HepG2 (cell line): ENCODE measurements around the gene TSSK2. TPM values are rescaled to one million over a fixed set of nuclear protein-coding genes. Genes with fewer than 3 reads are reported as not detected.
A peak's percentile ranks its signal among the peaks of the same experiment; 100 is the strongest.

Source experiments
- EEA1 ChIP-seq: sonication (generic); formaldehyde crosslinking; IDR thresholded peaks from 2 replicates; pipeline ENCODE4 v1.5.1; 2020; ENCODE audit warnings: mild to moderate bottlenecking, missing genetic modification reagents, borderline replicate concordance
- HNRNPLL ChIP-seq: fragments of 200-400 bp; formaldehyde crosslinking; IDR thresholded peaks from 2 replicates; pipeline ENCODE4 v1.6.1; 2017; ENCODE audit warnings: mild to moderate bottlenecking, low read depth, low read length; ENCODE audit not compliant: poor library complexity, severe bottlenecking
- IRF2 ChIP-seq: IDR thresholded peaks from 2 replicates; pipeline ENCODE4 v1.6.1; 2018; ENCODE audit warnings: missing genetic modification reagents, missing compliant biosample characterization
- KDM2A ChIP-seq: sonication (generic); formaldehyde crosslinking; IDR thresholded peaks from 2 replicates; pipeline ENCODE4 v1.4.0; 2020; ENCODE audit warnings: low read depth, missing genetic modification reagents, borderline replicate concordance
- MAZ ChIP-seq, 2 experiments: sonication (generic) in 1 of 2; formaldehyde crosslinking in 1 of 2; IDR thresholded peaks; 2 replicates each; pipeline versions ENCODE4 v1.5.0 to v1.6.1; 2012 to 2020; ENCODE audit warnings: low read depth in 2 of 2, mild to moderate bottlenecking in 2 of 2, borderline replicate concordance in 1 of 2, improper control_type of control experiment in 1 of 2, low read length in 1 of 2, missing genetic modification reagents in 1 of 2, moderate library complexity in 1 of 2
- MED1 ChIP-seq: sonication (generic); formaldehyde crosslinking; IDR thresholded peaks from 2 replicates; pipeline ENCODE4 v1.4.0; 2020; ENCODE audit warnings: missing genetic modification reagents
- NFAT5 ChIP-seq: sonication (generic); formaldehyde crosslinking; IDR thresholded peaks from 2 replicates; pipeline ENCODE4 v1.4.0; 2020; ENCODE audit warnings: missing genetic modification reagents
- NFE2L2 ChIP-seq: fragments of 150-350 bp; IDR thresholded peaks from 2 replicates; pipeline ENCODE4 v1.6.1; 2014; ENCODE audit warnings: low read length
- NRL ChIP-seq: sonication (generic); formaldehyde crosslinking; IDR thresholded peaks from 2 replicates; pipeline ENCODE4 v1.5.0; 2020; ENCODE audit warnings: missing genetic modification reagents, mild to moderate bottlenecking, moderate library complexity, borderline replicate concordance
- ZFX ChIP-seq: sonication (generic); formaldehyde crosslinking; IDR thresholded peaks from 2 replicates; pipeline ENCODE4 v1.4.0; 2020; ENCODE audit warnings: mild to moderate bottlenecking, low read depth, missing genetic modification reagents, moderate library complexity
- ZNF263 ChIP-seq: sonication (generic); formaldehyde crosslinking; IDR thresholded peaks from 2 replicates; pipeline ENCODE4 v1.4.0; 2020; ENCODE audit warnings: missing genetic modification reagents
- ZNF33B ChIP-seq: sonication (generic); formaldehyde crosslinking; IDR thresholded peaks from 2 replicates; pipeline ENCODE4 v1.5.1; 2020; ENCODE audit warnings: mild to moderate bottlenecking, missing genetic modification reagents
- ZNF513 ChIP-seq: sonication (generic); formaldehyde crosslinking; conservative IDR thresholded peaks from 2 replicates; pipeline ENCODE4 v1.5.0; 2020; ENCODE audit warnings: missing genetic modification reagents
- ZNF747 ChIP-seq: sonication (generic); formaldehyde crosslinking; IDR thresholded peaks from 2 replicates; pipeline ENCODE4 v1.8.1; 2023; ENCODE audit warnings: missing genetic modification reagents, mild to moderate bottlenecking, borderline replicate concordance
- ZNF770 ChIP-seq: sonication (generic); formaldehyde crosslinking; IDR thresholded peaks from 2 replicates; pipeline ENCODE4 v1.5.0; 2020; ENCODE audit warnings: mild to moderate bottlenecking, missing genetic modification reagents
- ZNF776 ChIP-seq: sonication (generic); formaldehyde crosslinking; IDR thresholded peaks from 2 replicates; pipeline ENCODE4 v1.4.0; 2020; ENCODE audit warnings: mild to moderate bottlenecking, missing genetic modification reagents
- ZNF883 ChIP-seq: sonication (generic); formaldehyde crosslinking; IDR thresholded peaks from 2 replicates; pipeline ENCODE4 v1.5.1; 2020; ENCODE audit warnings: mild to moderate bottlenecking, missing genetic modification reagents; ENCODE audit errors: not compliant biosample characterization
- polyA plus RNA-seq, 8 experiments: library from polyadenylated mRNA; depleted of rRNA in 3 of 8; stranded (reverse) in 7 of 8; unstranded in 1 of 8; fragments of >200 nt; fragmentation: Illumina TruSeq in 4 of 8; extraction: Trizol in 4 of 8; gene quantifications; 2 replicates each; pipeline versions ENCODE4 v1.2.1 to v1.2.3, GENCODE V29; 2011 to 2016; ENCODE audit warnings: low read depth in 4 of 8, missing spikeins in 1 of 8, mixed read lengths in 1 of 8; ENCODE audit not compliant: insufficient read depth in 1 of 8
- total RNA-seq, 5 experiments: library from RNA; depleted of rRNA; stranded (reverse); fragments of >200 nt; fragmentation: Illumina TruSeq; extraction: Trizol; gene quantifications; 2 replicates each; pipeline ENCODE4 v1.2.3, GENCODE V29; 2016; ENCODE audit warnings: low read depth in 1 of 5

The TSSK2 gene
- total and polyA plus RNA-seq, 2 of the 13 experiments (the other 11 are each of a cell fraction or from before 2014, with no cell fraction given) = not detected

GRCh38 chr22:19121631-19122142 lies 9.4 kb upstream of the TSSK2 start (continued):
- TF ChIP-seq NFAT5 (CRISPR knock-in tag) (0 out of 2 replicates have a peak, but pooled peaks have one; percentile 25), EEA1 (CRISPR knock-in tag) (0 out of 2 replicates have a peak, but pooled peaks have one; percentile 29), ZNF513 (CRISPR knock-in tag) (no peak), ZNF747 (CRISPR knock-in tag) (peak; percentile 31; the same call in 1 of the 2 replicates), IRF2 (CRISPR knock-in tag) (peak; percentile 17; the same call in 1 of the 2 replicates), HNRNPLL (peak; percentile 99), NRL (CRISPR knock-in tag) (0 out of 2 replicates have a peak, but pooled peaks have one; percentile 45), ZNF770 (CRISPR knock-in tag) (0 out of 2 replicates have a peak, but pooled peaks have one; percentile 8), ZNF263 (CRISPR knock-in tag) (peak; percentile 50; the same call in 1 of the 2 replicates), ZFX (peak; percentile 62; the same call in 1 of the 2 replicates), ZNF33B (CRISPR knock-in tag) (0 out of 2 replicates have a peak, but pooled peaks have one; percentile 77), KDM2A (peak; percentile 26; the same call in 1 of the 2 replicates), ZNF776 (CRISPR knock-in tag) (0 out of 2 replicates have a peak, but pooled peaks have one; percentile 63), NFE2L2 (no peak), MAZ (IDR thresholded peaks at IDR 0.05; ENCODE audit: borderline replicate concordance, low read depth, low read length) (no peak), MAZ (CRISPR knock-in tag; IDR thresholded peaks at IDR 0.05; ENCODE audit: low read depth) (peak; percentile 41; the same call in 1 of the 2 replicates), ZNF883 (CRISPR knock-in tag) (peak; percentile 86), MED1 (0 out of 2 replicates have a peak, but pooled peaks have one; percentile 4)
